Fibroblast of lung (primary cell): ENCODE data around the gene PPP2R1B. TPM values are rescaled to one million over a fixed set of nuclear protein-coding genes. Genes with fewer than 3 reads are reported as not detected.

Source experiments
- DNase-seq, 2 donors: peaks; one replicate each; pipeline versions ENCODE4 v3.0.0 to v3.0.0-alpha.2; 2010; ENCODE audit warnings: low read depth in 2 of 2
- H2AFZ ChIP-seq: 2 replicates; pipeline ENCODE4 v1.5.1; 2012; ENCODE audit warnings: low read length, control low read depth, inconsistent platforms
- H3K27ac ChIP-seq: 2 replicates; pipeline ENCODE4 v1.5.1; 2011; ENCODE audit warnings: low read length, control low read depth; ENCODE audit not compliant: insufficient read depth
- H3K27me3 ChIP-seq: 2 replicates; pipeline ENCODE4 v1.5.1; 2011; ENCODE audit warnings: mild to moderate bottlenecking, low read length; ENCODE audit not compliant: control insufficient read depth, insufficient read depth
- H3K36me3 ChIP-seq: 2 replicates; pipeline ENCODE4 v1.5.1; 2011; ENCODE audit warnings: low read length; ENCODE audit not compliant: control insufficient read depth, insufficient read depth
- H3K4me1 ChIP-seq: 2 replicates; pipeline ENCODE4 v1.5.1; 2011; ENCODE audit warnings: low read length; ENCODE audit not compliant: control insufficient read depth, insufficient read depth; ENCODE audit errors: extremely low read depth
- H3K4me2 ChIP-seq: 2 replicates; pipeline ENCODE4 v1.5.1; 2011; ENCODE audit warnings: low read length, control low read depth; ENCODE audit not compliant: insufficient read depth; ENCODE audit errors: extremely low read depth
- H3K4me3 ChIP-seq, 4 experiments: fragments of 200-600 bp in 1 of 4; sonication (generic) in 1 of 4; replicated peaks in 1 of 4; 2 replicates each; pipeline ENCODE4 v1.5.1; 2011 to 2016; ENCODE audit warnings: low read length in 4 of 4, low read depth in 3 of 4, mild to moderate bottlenecking in 3 of 4, control low read depth in 2 of 4, inconsistent platforms in 1 of 4, mixed read lengths in 1 of 4; ENCODE audit not compliant: insufficient read depth in 1 of 4; ENCODE audit errors: control extremely low read depth in 1 of 4
- H3K79me2 ChIP-seq: 2 replicates; pipeline ENCODE4 v1.5.1; 2012; ENCODE audit warnings: mild to moderate bottlenecking, low read length, inconsistent platforms; ENCODE audit not compliant: control insufficient read depth, insufficient read depth
- H3K9ac ChIP-seq: 2 replicates; pipeline ENCODE4 v1.5.1; 2011; ENCODE audit warnings: mild to moderate bottlenecking, low read length, control low read depth; ENCODE audit not compliant: insufficient read depth
- H3K9me3 ChIP-seq: 2 replicates; pipeline ENCODE4 v1.5.1; 2012; ENCODE audit warnings: low read depth, low read length; ENCODE audit not compliant: control insufficient read depth, insufficient read depth
- H4K20me1 ChIP-seq: 2 replicates; pipeline ENCODE4 v1.5.1; 2011; ENCODE audit warnings: low read length; ENCODE audit not compliant: control insufficient read depth, insufficient read depth; ENCODE audit errors: extremely low read depth
- EZH2 ChIP-seq: IDR thresholded peaks from 2 replicates; pipeline ENCODE4 v1.5.1; 2012; ENCODE audit warnings: low read length, control low read depth, mild to moderate bottlenecking; ENCODE audit errors: missing control alignments
- polyA plus RNA-seq, 2 donors: library from polyadenylated mRNA; depleted of rRNA in 1 of 2; stranded (reverse) in 1 of 2; unstranded in 1 of 2; fragments of >200 nt; gene quantifications; 2 replicates each; pipeline ENCODE4 v1.2.1, GENCODE V29; 2011 to 2012; ENCODE audit warnings: missing spikeins in 1 of 2
- total RNA-seq: library from RNA; depleted of rRNA; stranded (reverse); fragments of >200 nt; gene quantifications from 2 replicates; pipeline ENCODE4 v1.2.1, GENCODE V29; 2014
- TF ChIP-seq, protein P1 (sequence below), 2 donors: IDR thresholded peaks in 1 of 2; conservative IDR thresholded peaks in 1 of 2; 1 replicate in 1 of 2; 2 replicates in 1 of 2; pipeline ENCODE4 v1.5.1; 2011 to 2012; ENCODE audit warnings: low read length in 2 of 2, control low read depth in 1 of 2, inconsistent platforms in 1 of 2, low read depth in 1 of 2, mild to moderate bottlenecking in 1 of 2

Gene PPP2R1B
- total and polyA plus RNA-seq, 2 donors (not counting 1 experiment from before 2014, with no cell fraction given) = 40.3 to 43.1 TPM

GRCh38 chr11:111700162-111700561 is 66.0 kb downstream of the PPP2R1B start:
- Histone ChIP-seq H3K4me1 (peaks cover 13% of the 10 kb centered on the region), H3K36me3 (peaks cover 5% of the 10 kb centered on the region), H3K4me2 (no peak overlapping the region), H4K20me1 (no peaks in the 10 kb centered on the region), H3K9ac (no peak overlapping the region), H3K9me3 (no peaks in the 10 kb centered on the region), H3K27ac (no peak overlapping the region), H3K79me2 (no peaks in the 10 kb centered on the region), H3K4me3 (no peak overlapping the region), H2AFZ (no peak overlapping the region), H3K27me3 (no peaks in the 10 kb centered on the region)
- DNase-seq = no peak
- TF ChIP-seq EZH2 = no peak
- TF ChIP-seq, protein P1, sequence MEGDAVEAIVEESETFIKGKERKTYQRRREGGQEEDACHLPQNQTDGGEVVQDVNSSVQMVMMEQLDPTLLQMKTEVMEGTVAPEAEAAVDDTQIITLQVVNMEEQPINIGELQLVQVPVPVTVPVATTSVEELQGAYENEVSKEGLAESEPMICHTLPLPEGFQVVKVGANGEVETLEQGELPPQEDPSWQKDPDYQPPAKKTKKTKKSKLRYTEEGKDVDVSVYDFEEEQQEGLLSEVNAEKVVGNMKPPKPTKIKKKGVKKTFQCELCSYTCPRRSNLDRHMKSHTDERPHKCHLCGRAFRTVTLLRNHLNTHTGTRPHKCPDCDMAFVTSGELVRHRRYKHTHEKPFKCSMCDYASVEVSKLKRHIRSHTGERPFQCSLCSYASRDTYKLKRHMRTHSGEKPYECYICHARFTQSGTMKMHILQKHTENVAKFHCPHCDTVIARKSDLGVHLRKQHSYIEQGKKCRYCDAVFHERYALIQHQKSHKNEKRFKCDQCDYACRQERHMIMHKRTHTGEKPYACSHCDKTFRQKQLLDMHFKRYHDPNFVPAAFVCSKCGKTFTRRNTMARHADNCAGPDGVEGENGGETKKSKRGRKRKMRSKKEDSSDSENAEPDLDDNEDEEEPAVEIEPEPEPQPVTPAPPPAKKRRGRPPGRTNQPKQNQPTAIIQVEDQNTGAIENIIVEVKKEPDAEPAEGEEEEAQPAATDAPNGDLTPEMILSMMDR (conservative IDR thresholded peaks at IDR 0.05 in 1 of 2, IDR thresholded peaks at IDR 0.05 in 1 of 2; ENCODE audit: low read depth in 1 of 2, low read length in 2 of 2) = no peak

GRCh38 chr11:111699579-111700156 is 66.5 kb downstream of the PPP2R1B start:
- Histone ChIP-seq H3K27me3 (no peaks in the 10 kb centered on the region), H3K9me3 (no peaks in the 10 kb centered on the region), H3K27ac (no peak overlapping the region), H3K4me3 (no peak overlapping the region), H3K9ac (no peak overlapping the region), H2AFZ (no peak overlapping the region), H3K79me2 (no peaks in the 10 kb centered on the region), H3K36me3 (peaks cover 5% of the 10 kb centered on the region), H3K4me2 (no peak overlapping the region), H4K20me1 (no peaks in the 10 kb centered on the region), H3K4me1 (peaks cover 13% of the 10 kb centered on the region)
- DNase-seq = no peak
- no peak for TF ChIP-seq EZH2
- TF ChIP-seq, protein P1 (conservative IDR thresholded peaks at IDR 0.05 in 1 of 2, IDR thresholded peaks at IDR 0.05 in 1 of 2; ENCODE audit: low read depth in 1 of 2, low read length in 2 of 2) = no peak

- Histone ChIP-seq H3K36me3 (peaks cover 4% of the 10 kb centered on the region), H3K27me3 (no peaks in the 10 kb centered on the region), H2AFZ (no peak overlapping the region), H4K20me1 (no peaks in the 10 kb centered on the region), H3K9ac (no peak overlapping the region), H3K27ac (no peak overlapping the region), H3K4me2 (no peak overlapping the region), H3K4me3 (no peak overlapping the region), H3K9me3 (no peaks in the 10 kb centered on the region), H3K79me2 (no peaks in the 10 kb centered on the region), H3K4me1 (peaks cover 17% of the 10 kb centered on the region)
- TF ChIP-seq, protein P1 (conservative IDR thresholded peaks at IDR 0.05 in 1 of 2, IDR thresholded peaks at IDR 0.05 in 1 of 2; ENCODE audit: low read depth in 1 of 2, low read length in 2 of 2) = no peak
- TF ChIP-seq EZH2 = no peak
- peak in 1 of 2 donors; percentile 53 for DNase-seq
These were observed 67.2 kb downstream of the PPP2R1B start for GRCh38 chr11:111698852-111699559.
